CD4-positive, alpha-beta T cell treated with Interferon alpha-2 for 1 hour (primary cell): ENCODE results near the gene CA9.

Experiments used
- DNase-seq, 2 donors: peaks; one replicate each; pipeline ENCODE4 v3.0.0-alpha.2; 2020 to 2022

Gene CA9

DNA sequence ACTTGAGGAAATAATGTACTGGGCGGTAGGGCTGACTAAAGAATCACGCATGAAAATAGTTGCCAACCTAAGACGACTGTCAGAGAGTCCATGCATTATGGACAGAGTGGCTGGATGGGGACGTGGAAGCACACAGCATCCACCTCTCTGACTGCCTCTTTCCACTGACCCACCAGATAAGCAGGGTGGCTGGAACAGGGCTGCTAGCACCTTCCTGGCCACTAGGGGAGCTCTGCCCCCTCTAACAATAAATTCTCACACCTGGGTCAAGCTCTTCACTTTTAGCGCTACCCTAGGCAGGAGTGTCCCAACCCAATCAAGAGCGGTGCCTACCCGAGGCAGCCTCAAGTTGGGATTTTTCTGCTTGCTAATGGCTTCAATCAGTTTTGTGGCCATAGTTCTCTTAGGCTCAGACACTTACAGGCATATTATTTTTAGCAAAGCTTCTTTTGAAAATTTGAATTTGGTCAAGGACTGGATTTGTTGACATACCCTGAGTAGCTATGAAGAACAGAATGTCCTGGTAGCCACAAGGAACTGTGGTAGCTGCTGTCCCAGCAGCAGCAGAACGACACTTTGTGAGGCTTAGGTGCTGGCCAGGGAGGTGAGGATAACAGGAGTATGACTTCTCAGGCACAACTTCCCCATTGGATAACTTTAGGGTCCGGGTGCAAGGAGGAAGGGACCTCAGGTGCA, 22.9 kb downstream of the CA9 start:
- peak; percentile 60 to 72 for DNase-seq

DNA sequence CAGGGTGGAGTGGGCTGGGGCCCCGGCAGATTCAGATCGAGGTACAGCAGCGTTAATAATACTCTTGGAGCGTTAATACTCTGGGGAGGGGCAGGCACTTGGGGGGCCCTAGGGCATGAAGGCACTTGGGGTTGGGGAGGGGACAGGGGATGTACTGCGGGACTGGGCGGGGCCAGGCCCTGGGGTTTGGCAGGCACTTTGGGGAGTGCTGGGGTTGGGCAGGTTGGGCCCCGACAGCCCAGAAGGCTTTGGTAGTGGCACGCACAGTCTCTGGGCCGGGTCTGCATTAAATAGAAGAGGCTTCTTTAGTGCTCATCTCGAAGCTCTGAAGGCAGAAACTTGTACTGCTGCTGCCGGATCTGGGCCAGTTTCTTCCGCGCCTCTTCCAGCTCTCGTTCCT, 23.8 kb downstream of the CA9 start:
- DNase-seq: no peak

DNA sequence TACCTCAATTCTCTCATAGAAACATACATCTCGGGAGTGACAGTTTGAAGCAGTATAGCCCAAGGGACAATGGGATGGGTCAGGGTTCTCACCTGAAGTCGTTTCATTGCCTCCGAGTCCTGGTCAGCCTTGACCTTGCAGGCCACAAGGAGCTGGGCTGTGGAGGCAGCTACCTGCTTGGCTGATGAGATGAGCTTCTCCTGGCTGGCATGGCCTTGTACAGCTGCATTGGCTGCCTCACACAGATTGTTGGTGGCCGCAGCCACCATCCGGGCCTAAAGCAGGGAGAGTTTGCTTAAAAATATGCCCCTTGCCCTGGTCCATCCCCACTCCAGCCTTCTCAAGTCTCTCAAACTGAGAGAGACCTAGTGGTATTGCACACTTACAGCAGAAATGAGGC, 24.5 kb downstream of the CA9 start:
- DNase-seq: no peak

DNA sequence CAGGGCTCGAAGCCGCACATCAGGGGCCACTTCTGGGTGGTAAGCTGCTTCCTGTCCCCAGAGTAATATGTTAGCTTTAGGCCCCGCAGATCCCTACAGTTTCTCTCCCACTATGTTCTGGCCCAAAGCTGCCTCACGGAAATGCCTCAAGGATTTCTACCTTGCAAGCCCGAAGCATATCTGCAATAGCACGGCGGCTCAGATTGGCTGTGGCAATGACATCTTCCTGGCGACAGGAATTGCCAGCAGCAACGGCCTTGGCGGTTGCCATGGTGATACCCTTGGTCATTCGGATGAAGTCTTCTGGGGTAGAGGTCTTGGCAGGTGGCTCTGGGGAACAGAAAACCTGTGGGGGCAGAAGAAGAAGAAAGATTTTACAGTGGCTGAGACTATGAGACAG, 26.3 kb downstream of the CA9 start:
- no peak for DNase-seq

DNA sequence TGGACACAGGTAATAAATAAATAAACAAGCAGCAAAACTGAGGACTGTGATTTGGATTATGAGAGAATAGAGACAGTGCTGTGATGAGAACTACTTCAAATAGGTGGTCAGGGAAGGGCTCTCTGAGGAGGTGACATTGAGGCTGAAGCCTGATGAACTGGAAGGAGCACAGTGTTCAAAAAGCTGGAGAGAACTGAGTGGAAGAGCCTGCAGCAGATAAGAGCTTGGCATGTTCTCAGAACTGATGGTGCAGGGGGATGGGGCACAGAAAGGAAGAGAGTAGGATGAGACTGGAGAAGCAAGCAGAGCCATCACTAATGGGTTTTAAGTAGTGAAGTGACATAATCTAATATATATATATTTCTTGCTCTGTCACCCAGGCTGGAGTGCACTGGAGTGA, 27.2 kb downstream of the CA9 start:
- no peak for DNase-seq

DNA sequence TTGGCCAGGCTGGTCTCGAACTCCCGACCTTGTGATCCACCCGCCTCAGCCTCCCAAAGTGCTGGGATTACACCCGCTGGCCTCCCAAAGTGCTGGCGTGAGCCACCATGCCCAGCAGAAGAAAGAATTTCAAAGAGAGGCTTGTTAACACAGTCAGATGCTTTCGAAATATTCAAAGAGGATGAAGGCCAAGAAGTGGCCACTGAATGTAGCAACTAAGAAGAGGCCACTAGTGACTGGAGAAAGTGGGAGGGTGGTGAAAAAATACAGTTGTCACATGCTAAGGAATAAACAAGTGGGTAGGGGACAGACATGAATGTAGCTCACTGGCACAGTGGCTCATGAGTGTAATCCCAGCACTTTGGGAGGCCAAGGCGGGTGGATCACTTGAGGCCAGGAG, 29.0 kb downstream of the CA9 start:
- no peak for DNase-seq

DNA sequence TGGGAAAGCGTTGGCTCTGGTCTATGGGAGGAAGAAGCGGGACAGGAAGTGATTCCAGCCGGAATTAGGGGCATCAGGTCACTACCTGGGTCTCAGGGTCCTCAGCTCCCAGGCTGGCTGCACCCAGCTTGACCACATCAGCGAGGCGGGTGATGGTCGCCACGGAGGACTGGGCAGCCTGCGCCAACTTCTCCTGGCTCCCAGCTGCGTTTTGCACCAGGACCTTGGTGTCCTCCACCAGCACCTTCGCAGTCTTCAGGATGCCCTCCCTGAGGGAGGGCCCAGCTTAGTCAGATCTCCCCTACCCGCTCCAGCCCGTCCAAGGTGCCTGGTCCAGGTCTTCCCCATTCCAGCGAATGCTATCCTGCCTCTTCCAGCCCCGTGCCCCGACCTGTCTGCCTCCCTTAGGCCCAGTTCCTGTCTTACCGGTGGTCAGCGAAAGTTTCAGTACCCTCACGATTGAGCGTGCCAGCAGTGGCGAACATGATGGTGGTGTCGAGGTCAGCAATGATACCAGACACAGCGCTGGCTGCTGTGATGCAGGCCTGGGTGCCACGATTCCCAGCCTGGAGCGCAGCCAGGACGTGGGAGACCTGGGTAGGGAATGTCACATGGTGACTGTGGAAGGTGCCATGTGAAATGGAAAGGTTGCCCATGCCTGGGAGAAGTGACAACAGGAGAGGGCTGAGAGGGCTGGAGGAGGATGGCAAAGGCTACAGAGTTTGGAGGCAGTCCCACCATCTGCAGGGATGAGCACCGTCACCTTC, 30.4 kb downstream of the CA9 start:
- DNase-seq: no peak

DNA sequence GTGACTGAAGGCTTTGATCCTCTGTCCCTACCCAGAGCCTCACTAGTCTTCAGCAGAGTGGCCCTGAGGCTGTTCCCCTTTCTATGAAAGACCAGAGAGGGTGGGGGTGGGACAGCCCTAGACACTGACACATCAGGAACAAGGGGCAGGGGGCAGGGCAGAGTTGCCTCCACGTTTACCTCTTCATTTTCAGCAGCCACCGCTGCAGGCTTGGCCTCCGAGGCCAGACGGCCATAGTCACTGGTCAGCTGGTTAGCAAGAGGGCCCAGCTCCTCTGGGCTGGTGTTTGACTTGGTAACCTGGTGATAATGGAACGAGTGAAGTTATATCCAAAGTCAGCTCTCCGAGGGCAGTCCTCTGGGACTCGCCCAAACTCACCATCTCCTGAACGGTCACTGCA, 31.6 kb downstream of the CA9 start:
- no peak for DNase-seq

DNA sequence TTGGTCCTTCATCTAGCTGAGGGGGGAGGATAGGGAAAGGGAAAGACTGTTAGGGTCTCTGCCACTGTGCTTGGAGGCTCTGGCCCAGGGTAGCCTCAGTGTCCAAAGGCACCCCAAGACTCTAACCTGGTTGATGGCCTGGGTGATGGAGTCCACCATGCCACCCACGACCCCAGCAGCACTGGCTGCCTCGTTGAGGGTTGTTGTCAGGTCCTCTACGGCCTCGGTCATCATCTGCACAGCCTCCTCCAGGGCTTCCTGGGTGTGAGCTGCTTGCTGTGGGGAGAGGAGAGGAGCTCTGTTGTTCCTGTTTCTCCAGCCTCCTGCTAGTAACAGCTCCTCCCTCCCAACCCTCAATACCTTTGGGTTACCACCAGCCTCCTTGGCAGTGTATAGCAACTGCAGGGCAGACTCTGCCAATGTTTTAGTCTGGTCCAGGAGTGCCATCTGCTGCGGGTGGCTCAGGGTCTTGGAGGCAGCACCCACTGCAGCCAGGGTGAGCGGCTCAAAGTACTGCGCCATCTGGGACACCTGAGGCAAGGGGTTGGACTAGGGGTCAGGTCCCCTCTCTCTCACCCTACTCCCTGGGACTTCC, 32.2 kb downstream of the CA9 start:
- no peak for DNase-seq

DNA sequence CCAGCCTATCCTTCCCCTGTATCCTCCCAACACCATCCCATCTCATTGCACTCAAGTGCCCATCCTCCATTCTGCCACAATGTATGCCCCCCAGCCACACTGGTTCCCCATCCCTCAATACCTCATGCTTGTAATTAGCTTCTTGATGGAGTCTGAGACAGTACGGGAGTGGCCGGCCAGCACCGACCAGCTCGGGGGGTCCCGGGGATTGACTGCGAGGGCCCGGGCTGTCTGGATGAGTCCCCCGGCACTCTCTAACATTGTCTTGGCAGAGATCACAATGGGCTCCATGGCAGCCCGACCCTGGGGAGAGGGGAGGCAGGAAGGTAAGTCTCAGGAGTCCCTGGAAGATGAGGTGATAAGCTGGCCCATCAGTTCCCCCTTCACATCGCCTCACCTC, 33.2 kb downstream of the CA9 start:
- DNase-seq: no peak

DNA sequence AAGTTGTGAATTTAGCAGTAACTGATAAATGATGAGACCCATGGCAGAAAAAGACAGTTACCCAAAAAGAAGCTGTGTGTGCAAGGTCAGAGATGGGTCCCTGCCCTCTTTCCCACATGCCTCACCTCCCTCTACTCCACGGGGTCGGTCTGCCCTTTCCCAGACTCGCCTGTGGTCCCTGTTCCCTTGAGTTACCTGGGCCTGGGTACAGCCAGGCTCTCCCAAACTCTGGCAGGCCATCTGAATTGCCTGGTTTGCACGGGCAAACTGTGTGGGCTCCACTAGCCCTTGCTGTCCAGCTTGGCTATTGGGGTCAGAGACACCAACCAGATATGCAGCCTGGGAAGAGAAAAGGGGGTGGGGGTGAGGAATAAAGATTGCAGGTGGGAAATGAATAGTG, 34.4 kb downstream of the CA9 start:
- no peak for DNase-seq

DNA sequence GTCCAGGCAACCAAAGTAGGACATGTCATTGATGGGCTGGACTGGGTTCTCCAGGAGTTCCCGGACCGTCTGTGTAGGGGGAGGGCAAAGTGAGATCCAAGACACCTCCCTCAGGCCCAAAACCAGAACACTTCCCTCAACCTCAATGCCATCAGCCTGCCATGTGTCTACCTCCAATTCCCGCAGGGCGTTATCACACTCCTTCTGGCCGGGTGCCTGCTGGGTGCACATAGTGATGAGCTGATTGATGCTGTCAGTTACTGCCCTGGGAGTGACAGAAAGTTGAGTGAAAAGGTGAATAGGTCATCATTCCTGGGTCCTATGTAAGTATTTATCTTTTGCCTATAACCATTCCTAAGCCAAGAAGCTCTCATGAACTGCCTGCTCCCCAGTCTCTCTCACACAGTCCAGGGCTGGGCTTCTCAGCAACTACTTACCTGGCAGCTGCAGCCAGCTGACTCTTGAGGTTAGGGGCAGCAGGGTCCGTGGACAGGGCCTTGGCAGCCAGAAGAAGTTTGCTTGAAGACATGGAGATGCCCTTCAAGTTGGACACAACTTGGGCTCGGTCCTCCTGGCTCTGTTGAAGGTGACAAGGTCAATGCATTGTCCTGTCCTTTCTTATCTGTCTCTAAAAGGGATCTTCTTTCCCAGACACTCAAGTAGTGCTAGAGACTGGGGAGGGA, 37.2 kb downstream of the CA9 start:
- no peak for DNase-seq

DNA sequence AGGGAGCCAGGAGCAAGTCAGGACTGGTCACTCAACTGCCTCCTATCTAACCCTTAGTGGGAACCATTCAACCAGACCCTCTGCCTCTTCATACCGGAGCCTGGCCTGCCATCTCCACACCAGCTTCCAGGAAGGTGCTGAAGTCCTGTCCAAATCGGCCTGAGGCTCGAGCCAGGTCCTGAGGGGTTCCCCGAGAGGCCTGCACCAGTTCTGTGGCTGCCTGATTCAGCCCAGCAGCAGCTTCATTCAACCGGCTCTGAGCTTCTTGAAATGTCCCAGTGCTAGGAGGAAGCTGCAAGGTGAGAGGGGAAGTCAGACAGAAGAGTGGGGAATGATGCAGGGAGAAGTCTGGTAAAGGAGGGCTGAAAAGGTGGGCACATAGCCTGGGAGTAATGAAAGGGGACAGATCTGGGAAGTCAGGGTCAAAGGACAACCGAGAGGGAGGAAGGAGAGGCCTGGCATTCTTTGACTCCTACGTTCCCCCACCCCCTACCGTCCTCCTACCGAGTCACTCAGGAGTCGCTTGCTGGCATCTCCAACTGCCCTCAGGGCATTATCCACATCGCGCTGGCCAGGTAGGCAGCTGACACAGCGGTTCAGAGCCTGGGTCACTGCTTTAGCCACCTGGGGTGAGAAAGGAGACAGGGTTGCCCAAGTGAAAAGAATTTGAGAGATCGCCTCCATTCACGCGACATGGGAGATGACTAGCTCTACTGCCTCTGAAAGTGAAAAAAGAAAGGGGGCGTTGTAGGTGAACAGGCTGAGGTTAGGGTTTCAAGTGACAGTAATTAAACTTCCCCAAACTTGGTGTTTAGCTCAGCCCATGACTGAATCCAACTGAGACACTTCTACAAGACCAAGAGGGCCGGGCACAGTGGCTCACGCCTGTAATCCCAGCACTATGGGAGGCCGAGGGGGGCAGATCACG, 38.0 kb downstream of the CA9 start:
- DNase-seq: no peak

DNA sequence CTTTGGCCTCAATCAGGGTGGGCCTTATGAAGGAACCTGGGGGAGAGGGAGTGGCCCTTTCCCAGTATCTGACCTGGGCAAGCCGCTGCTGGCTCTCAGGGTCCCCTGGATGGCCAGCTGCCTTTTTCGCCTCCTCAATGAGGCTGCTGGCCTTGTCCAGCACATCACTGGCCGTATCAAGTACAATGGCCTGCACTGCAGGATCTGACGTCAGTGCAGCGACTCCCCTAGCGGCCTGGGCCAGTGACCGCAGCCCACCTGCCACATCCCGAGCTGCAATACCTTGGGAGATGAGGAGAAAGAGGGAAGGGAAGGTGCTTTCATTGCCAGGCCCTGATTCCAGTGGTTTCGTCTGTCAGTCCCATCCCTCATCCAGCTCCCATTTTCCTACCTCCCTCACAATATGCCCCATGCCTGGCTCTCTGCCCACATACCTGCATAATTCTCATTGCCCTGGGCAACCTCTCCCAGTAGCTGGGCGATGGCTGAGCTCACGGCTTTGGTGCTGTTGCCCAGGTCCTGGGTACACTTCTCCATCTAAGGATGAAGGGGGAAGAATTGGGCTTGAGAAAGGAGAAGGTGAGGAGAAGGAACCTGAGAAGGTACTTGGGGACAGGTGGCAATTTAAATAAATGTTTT, 39.2 kb downstream of the CA9 start:
- no peak for DNase-seq

DNA sequence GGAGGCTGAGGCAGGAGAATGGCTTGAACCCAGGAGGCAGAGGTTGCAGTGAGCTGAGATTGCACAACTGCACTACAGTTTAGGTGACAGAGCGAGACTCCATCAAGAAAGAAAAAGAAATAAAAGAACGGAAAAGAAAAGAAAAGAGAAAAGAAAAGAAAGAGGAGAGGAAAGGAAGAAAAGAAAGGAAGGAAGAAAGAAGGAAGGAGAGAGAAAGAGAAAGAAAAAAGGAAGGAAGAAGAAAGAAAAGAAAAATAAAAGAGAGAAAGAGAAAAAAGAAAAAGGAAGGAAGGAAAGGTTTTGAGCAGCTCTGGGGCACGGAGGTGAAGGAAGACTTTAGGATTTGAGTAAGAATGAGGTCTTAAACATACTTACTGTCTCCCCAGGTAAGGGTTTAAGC, 39.9 kb downstream of the CA9 start:
- no peak for DNase-seq

DNA sequence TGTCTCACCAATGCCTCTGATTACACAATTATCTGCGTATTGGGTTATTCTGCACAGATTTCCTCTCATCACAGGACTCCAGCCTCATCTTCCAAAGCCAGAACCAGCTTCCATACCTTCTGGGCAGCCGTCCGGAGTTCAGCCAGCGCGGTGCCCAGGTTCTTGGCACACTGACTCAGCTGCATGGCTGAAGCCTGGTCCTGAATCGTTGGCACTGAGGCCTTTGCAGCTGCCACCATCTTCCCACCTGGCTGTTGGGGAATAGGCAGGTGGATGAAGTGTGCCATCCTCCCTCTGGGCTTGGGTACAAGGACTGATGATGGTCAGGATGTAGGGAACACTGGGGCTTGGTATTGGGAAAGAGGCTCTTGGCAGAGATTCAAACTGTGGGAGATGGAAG, 40.4 kb downstream of the CA9 start:
- no peak for DNase-seq

DNA sequence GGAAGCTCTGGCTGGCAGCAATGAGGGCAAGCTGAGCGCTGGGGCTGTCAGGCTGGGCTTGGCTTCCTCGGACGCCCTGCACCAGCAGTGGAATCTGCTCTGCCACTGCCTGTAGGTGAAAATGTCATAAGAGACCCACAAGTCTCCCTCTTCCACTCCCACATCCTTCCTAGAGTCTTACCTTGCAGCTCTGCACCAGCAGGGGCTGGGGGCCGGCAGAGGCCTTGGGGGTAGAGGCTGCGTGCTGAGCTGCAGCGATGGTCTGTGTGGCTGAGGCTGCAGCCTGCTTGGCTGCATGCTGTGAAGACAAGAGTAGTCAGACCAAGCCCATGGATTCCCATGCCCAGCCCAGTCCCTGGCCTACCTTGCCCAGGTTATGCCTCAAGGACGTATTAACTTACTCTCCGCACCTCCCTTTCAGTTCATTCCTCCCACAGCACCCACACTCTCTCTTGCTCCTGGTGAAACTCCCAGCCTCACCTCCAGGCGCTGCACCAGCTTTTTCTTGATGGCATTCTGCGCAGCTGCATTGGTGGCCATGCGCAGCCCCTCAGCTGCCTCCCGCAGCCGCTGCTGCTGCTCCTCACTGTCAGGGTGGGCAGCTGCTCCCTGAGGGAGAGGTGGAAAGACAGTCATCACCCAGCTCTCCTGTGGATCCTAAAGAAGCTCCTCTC, 41.0 kb downstream of the CA9 start:
- DNase-seq: no peak

DNA sequence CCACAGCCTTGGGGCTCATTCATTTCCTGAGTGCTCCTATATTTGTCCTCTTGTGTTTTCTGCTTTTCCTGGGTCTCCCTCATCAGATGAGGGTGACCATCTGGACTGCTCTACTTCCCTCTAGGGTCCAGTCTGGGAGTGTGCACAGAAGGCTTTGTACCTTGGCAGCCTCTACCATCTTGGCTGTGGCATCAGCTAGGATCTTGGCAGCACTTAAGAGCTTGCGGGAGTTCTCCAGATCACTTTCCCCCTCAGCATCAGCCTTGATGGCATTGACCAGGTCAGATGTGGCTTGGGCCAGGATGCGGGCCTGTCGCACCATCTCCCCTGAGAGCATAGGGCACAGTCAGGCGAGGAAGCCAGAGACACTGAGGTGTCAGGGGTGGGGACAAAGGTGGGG, 42.5 kb downstream of the CA9 start:
- DNase-seq: no peak

DNA sequence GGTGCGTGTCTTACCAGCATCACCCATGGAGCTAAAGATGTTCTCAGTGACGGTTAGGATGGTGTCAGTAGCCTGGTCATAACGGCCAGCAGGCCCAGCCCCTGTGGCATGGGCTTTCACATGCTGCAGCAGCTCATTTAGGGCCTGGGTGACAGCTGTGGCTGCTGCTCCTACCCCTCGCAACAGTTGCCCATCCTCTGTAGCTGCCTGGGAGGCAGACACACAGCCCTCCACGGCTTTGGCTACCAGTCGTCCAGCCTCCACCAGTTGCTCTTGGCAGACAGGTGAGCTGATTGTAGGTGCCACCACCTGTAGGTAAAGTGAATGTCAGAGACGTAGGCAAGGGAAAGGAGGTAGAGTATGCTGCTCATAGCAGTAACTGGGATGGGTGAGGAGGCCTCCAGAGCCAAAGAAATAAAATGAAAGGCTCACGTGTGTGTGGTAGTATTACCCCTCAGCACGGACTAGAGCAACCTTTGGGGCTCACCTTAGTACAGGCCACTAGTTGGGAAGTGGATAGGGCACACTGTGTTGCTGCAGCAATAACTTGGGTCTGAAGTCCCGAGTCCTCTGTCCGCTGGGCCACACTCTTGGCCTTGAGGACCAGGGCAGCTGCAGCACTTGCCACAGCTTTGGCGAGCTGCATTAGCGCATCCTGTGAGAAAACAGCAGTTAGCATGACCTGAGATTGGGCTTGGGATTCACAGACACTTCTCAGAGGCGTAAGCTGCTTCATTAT, 43.6 kb downstream of the CA9 start:
- no peak for DNase-seq

DNA sequence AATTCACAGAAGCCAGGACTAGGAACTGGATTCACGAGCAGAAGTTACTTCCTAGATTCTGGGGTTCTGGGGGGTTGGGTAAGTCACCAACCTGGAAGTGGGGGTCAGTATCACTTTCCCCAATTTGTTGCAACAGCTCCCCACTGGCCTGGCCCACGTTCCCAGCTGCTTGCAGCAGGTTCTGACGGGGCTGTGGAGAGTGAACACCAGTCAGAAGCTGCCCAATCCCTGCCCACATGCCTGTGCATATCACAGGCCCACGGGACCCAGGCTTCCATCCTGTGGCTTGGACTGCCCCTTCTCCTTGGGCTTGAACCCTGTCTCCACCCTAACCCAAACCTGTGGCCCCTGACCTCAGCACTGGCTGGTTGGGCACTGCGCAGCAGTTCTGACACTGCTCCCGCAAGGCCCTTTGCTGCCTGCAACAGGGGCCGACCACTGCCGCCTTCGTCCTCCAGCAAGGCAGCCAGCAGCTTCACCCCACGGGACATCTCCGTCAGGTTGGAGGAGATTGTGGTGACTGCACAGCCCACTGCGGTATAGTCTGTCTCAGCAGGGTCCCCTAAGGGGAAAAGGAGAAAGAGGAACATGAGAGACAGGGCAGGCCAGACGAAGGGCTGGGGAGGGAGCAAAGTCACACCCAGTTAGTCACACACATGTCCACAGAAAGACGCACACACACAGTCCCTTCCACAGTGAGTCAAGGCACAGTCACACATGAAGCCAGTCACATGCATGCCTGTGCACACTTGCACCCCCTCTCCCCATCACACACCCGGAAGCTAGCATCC, 45.2 kb downstream of the CA9 start:
- DNase-seq: peak in 1 of 2 donors; percentile 47
